ENCODE data around the gene ZDHHC1.

The ZDHHC1 gene

DNA sequence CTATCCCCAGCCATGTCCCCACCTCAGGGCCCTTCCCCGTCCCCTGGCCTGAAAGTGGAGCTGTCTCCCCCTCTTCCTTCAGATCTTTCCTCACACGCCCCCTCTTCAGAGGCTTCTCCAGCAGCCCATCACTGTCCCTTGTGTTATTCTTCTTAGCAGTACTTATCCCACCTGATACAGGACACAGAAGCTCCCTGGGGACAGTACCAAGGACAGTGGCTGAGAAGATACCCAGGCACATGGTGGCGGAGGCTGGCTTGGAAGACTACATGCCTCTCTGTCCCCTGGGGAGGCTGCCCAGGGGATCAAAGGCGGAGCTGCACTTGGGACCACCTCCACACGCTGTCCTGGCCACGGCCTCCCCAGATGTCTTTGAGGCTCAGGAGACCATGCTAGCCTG is 38.6 kb upstream of the ZDHHC1 start:
- DNase-seq (ENCODE audit: low spot score): no peak
- Mint-ChIP-seq H3K36me3 (ENCODE audit: low read depth) (no peaks in the 10 kb centered on the region), H3K4me1 (ENCODE audit: low read depth) (peaks cover 5% of the 10 kb centered on the region), H3K4me3 (no peak overlapping the region), H3K27me3 (ENCODE audit: low read depth) (no peaks in the 10 kb centered on the region), H3K9me3 (no peaks in the 10 kb centered on the region), H3K27ac (no peak overlapping the region)

DNA sequence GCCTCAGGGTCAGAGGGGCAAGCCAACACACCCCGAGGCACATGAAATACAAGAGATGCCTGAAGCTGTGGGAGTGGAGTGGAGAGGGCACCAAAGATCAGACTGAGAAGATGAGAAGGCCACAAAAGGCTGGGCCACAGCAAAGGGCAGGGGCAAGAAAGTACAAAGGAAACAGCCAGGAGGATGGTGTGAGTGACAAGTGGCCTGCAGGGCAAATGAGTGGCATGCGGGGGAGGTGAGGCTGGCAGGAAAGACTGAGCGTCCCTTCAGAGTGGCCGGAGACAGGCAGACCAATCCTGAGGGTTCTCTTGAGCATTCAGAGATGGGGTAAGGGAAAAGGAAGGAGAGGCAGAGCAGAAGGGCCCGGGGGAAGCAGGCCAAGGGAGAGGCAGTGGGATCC is 37.8 kb upstream of the ZDHHC1 start:
- no peaks in the 10 kb centered on the region for H3K9me3 Mint-ChIP-seq
- no peaks in the 10 kb centered on the region for H3K36me3 Mint-ChIP-seq (ENCODE audit: low read depth)

GRCh38 chr16:67451704-67452435 is 35.6 kb upstream of the ZDHHC1 start:
- DNase-seq (ENCODE audit: low spot score): no peak
- H3K36me3 Mint-ChIP-seq (ENCODE audit: low read depth): no peaks in the 10 kb centered on the region
- peaks cover 7% of the 10 kb centered on the region for H3K4me1 Mint-ChIP-seq (ENCODE audit: low read depth)
- H3K9me3 Mint-ChIP-seq: no peaks in the 10 kb centered on the region
- no peak overlapping the region for H3K4me3 Mint-ChIP-seq
- H3K27ac Mint-ChIP-seq: no peak overlapping the region
- no peaks in the 10 kb centered on the region for H3K27me3 Mint-ChIP-seq (ENCODE audit: low read depth)

More for the DNA sequence above, 37.8 kb upstream of the ZDHHC1 start:
- DNase-seq (ENCODE audit: low spot score): no peak
- H3K4me1 Mint-ChIP-seq (ENCODE audit: low read depth): peaks cover 5% of the 10 kb centered on the region
- no peak overlapping the region for H3K4me3 Mint-ChIP-seq
- H3K27ac Mint-ChIP-seq: no peak overlapping the region
- H3K27me3 Mint-ChIP-seq (ENCODE audit: low read depth): no peaks in the 10 kb centered on the region

- H3K27me3 Mint-ChIP-seq (ENCODE audit: low read depth): no peaks in the 10 kb centered on the region
- H3K9me3 Mint-ChIP-seq: no peaks in the 10 kb centered on the region
- no peak overlapping the region for H3K4me3 Mint-ChIP-seq
- H3K36me3 Mint-ChIP-seq (ENCODE audit: low read depth): no peaks in the 10 kb centered on the region
- H3K27ac Mint-ChIP-seq: no peak overlapping the region
- H3K4me1 Mint-ChIP-seq (ENCODE audit: low read depth): peaks cover 7% of the 10 kb centered on the region
- no peak for DNase-seq (ENCODE audit: low spot score)
These were observed 34.9 kb upstream of the ZDHHC1 start for GRCh38 chr16:67451061-67451703.

DNA sequence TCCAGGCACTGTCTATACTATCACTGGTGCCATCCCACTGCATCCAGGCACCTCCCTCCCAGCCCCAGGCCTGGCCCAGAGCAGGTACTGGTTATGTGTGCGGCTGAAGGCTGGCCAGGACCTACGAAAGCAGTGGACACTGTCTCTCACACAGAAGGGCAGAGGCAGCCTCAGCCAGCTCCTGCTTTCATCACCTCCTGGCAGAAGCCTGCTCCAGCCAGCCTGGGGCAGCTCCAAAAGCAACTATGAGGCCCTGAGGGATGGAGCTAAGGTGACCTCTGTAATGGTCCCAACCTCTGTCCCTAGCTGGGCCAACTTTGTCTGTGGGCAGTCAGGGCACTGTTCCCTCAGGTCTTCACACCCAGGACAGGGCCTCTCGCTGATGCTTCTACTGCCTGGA is 33.5 kb upstream of the ZDHHC1 start:
- H3K4me3 Mint-ChIP-seq: no peak overlapping the region
- H3K27me3 Mint-ChIP-seq (ENCODE audit: low read depth): no peaks in the 10 kb centered on the region
- no peak for DNase-seq (ENCODE audit: low spot score)
- H3K36me3 Mint-ChIP-seq (ENCODE audit: low read depth): no peaks in the 10 kb centered on the region
- no peaks in the 10 kb centered on the region for H3K9me3 Mint-ChIP-seq
- no peak overlapping the region for H3K27ac Mint-ChIP-seq
- H3K4me1 Mint-ChIP-seq (ENCODE audit: low read depth): peaks cover 4% of the 10 kb centered on the region

GRCh38 chr16:67449336-67449735 is 33.1 kb upstream of the ZDHHC1 start:
- H3K9me3 Mint-ChIP-seq: no peaks in the 10 kb centered on the region
- DNase-seq (ENCODE audit: low spot score): no peak
- H3K27me3 Mint-ChIP-seq (ENCODE audit: low read depth): no peaks in the 10 kb centered on the region
- no peaks in the 10 kb centered on the region for H3K36me3 Mint-ChIP-seq (ENCODE audit: low read depth)
- H3K4me1 Mint-ChIP-seq (ENCODE audit: low read depth): peaks cover 4% of the 10 kb centered on the region
- H3K27ac Mint-ChIP-seq: no peak overlapping the region
- H3K4me3 Mint-ChIP-seq: no peak overlapping the region

DNA sequence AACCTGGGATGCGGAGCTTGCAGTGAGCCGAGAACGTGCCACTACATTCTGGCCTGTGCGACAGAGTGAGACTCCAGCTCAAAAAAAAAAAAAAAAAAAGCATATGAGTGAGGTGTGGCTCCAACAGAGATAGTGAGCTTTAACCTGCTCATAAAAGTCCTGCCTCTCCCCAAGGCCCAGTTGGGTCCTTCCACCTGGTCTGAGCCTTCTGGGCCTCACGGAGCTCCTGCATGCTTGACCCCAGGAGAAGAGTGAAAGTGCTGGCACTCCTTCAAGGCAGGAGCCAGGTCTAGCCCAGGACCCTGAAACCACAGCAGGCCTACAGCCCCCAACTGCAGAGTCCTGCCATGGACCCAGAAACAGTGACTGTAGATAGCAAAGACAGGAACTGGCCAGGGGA is 32.3 kb upstream of the ZDHHC1 start:
- Mint-ChIP-seq H3K4me3 (no peak overlapping the region), H3K9me3 (no peaks in the 10 kb centered on the region), H3K36me3 (ENCODE audit: low read depth) (no peaks in the 10 kb centered on the region), H3K4me1 (ENCODE audit: low read depth) (peaks cover 2% of the 10 kb centered on the region), H3K27ac (no peak overlapping the region), H3K27me3 (ENCODE audit: low read depth) (no peaks in the 10 kb centered on the region)
- no peak for DNase-seq (ENCODE audit: low spot score)

GRCh38 chr16:67447508-67448076 is 31.3 kb upstream of the ZDHHC1 start:
- peak; percentile 60 for DNase-seq (ENCODE audit: low spot score)

GRCh38 chr16:67446968-67447507 is 30.8 kb upstream of the ZDHHC1 start:
- DNase-seq (ENCODE audit: low spot score): no peak
- Mint-ChIP-seq H3K4me1 (ENCODE audit: low read depth) (peaks cover 2% of the 10 kb centered on the region), H3K36me3 (ENCODE audit: low read depth) (no peaks in the 10 kb centered on the region), H3K27me3 (ENCODE audit: low read depth) (no peaks in the 10 kb centered on the region), H3K9me3 (no peaks in the 10 kb centered on the region), H3K27ac (no peak overlapping the region), H3K4me3 (no peak overlapping the region)

More at GRCh38 chr16:67447508-67448076, 31.3 kb upstream of the ZDHHC1 start:
- Mint-ChIP-seq H3K36me3 (ENCODE audit: low read depth) (no peaks in the 10 kb centered on the region), H3K27ac (no peak overlapping the region), H3K4me1 (ENCODE audit: low read depth) (peaks cover 2% of the 10 kb centered on the region), H3K27me3 (ENCODE audit: low read depth) (no peaks in the 10 kb centered on the region), H3K4me3 (no peak overlapping the region), H3K9me3 (no peaks in the 10 kb centered on the region)

GRCh38 chr16:67445913-67446907 is 29.9 kb upstream of the ZDHHC1 start:
- peaks cover 2% of the 10 kb centered on the region for H3K4me1 Mint-ChIP-seq (ENCODE audit: low read depth)
- DNase-seq (ENCODE audit: low spot score): no peak
- H3K27ac Mint-ChIP-seq: no peak overlapping the region
- H3K9me3 Mint-ChIP-seq: no peaks in the 10 kb centered on the region
- H3K4me3 Mint-ChIP-seq: no peak overlapping the region
- H3K27me3 Mint-ChIP-seq (ENCODE audit: low read depth): no peaks in the 10 kb centered on the region
- no peaks in the 10 kb centered on the region for H3K36me3 Mint-ChIP-seq (ENCODE audit: low read depth)

DNA sequence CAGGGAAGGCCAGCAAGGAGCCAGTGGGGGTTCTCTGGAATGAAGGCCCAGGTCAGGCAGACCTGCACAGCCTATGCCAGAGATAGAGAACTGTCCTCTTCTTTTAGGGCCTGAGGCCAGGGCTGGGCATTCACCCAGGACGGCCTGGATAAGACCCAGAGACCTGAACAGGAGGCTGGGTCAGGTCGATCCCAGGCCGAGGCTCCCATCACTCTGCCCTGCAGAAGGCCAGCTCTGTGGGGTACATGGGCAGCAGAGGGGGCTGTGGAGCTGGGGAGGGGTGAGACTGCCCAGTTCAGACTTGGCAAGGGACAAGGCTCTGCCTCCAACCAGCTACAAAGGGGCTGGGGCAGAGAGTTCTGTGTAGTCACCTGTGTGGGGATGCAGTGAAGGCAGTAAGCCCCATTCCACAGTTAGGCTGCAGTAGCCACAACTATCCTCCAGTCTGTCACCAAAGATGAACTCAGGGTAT is 29.2 kb upstream of the ZDHHC1 start:
- Mint-ChIP-seq H3K27me3 (ENCODE audit: low read depth) (no peaks in the 10 kb centered on the region), H3K4me3 (no peak overlapping the region), H3K36me3 (ENCODE audit: low read depth) (no peaks in the 10 kb centered on the region), H3K4me1 (ENCODE audit: low read depth) (peaks cover 2% of the 10 kb centered on the region), H3K27ac (no peak overlapping the region), H3K9me3 (no peaks in the 10 kb centered on the region)
- no peak for DNase-seq (ENCODE audit: low spot score)

DNA sequence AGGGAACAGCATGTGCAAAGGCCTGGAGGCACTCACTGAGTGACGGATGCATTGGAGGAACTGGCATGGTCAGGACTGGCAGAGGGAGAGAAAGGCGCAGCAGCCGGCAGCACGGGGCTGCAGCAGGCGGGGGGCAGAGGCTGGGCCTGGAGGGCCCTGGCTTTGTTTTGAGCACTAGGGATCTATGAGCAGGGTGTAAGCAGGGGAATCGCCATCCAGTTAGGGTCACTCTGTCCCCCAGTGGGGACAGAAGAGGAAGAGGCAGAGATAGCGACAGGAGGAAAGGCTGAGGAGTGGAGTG is 28.8 kb upstream of the ZDHHC1 start:
- Mint-ChIP-seq H3K4me1 (ENCODE audit: low read depth) (peaks cover 2% of the 10 kb centered on the region), H3K9me3 (no peaks in the 10 kb centered on the region), H3K27ac (no peak overlapping the region), H3K4me3 (no peak overlapping the region), H3K27me3 (ENCODE audit: low read depth) (no peaks in the 10 kb centered on the region), H3K36me3 (ENCODE audit: low read depth) (no peaks in the 10 kb centered on the region)
- DNase-seq (ENCODE audit: low spot score): no peak

DNA sequence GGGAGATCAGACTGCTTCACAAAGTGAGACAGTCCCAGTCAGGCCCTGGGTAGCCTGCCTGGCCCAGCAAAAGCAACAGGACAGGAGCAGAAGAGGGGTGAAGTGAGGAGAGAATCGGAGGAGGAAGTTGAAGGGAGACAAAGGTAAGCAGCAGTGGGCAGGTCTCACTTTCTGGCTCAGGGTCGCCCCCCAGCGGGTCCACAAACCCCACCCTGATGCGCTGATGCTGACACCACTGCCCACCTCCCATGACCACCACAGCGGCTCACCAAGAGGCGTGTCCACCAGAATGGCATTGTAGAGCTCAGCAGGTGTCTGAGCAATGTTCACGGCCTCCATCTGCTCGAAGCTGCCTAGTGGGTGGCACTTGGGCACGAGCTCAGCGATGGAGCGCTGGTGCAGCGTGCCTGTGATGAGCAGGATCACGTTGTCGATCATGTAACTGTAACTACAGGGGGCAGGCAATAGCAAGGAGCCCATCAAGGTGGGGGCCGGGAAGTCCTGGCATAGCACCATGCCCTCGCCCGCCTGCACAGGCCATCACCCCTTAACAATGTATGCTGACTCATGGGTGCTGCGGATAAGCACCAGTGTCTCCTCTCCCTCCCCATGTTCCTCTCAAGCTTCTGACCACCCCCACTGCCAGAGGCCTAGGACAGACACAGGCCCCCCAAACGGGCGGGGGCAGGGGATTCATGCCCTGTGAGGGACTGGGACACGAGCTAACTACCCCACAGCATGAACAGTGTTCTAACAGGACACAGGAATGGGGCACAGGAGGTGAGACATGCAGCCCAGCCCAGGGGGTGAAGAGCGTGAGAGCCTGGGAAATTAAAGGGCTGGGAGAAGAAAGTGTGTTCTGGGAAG is 28.2 kb upstream of the ZDHHC1 start:
- Mint-ChIP-seq H3K4me3 (no peak overlapping the region), H3K27ac (no peak overlapping the region), H3K9me3 (no peaks in the 10 kb centered on the region), H3K27me3 (ENCODE audit: low read depth) (no peaks in the 10 kb centered on the region), H3K4me1 (ENCODE audit: low read depth) (peaks cover 2% of the 10 kb centered on the region), H3K36me3 (ENCODE audit: low read depth) (peaks cover 1% of the 10 kb centered on the region)
- DNase-seq (ENCODE audit: low spot score): no peak

All from T-helper 2 cell treated with Interferon-gamma antibody and Interleukin-4, amounts not matched to agents 5 μg/mL and 100 μg/mL, for 36 hours (primary cell).